Effector memory CD8-positive, alpha-beta T cell (primary cell): Measurements from ENCODE around the gene P2RX1.

Source experiments
- ATAC-seq: fragments of 150-1000 bp; cut with Tn5 transposase; replicated peaks from 2 replicates; pipeline ENCODE4 v1.10.0; 2021; ENCODE audit warnings: mild to moderate bottlenecking, moderate library complexity
- DNase-seq, 3 experiments: peaks; one replicate each; pipeline ENCODE4 v3.0.0; 2021
- H3K27ac Mint-ChIP-seq, 2 donors: one replicate each; pipeline ENCODE4 v1.8.0; 2022; ENCODE audit warnings: mild to moderate bottlenecking in 2 of 2, mixed read lengths in 2 of 2, moderate library complexity in 2 of 2
- H3K27me3 Mint-ChIP-seq, 2 donors: one replicate each; pipeline ENCODE4 v1.8.0; 2022; ENCODE audit warnings: mixed read lengths in 2 of 2
- H3K36me3 Mint-ChIP-seq: one replicate; pipeline ENCODE4 v1.8.0; 2022; ENCODE audit warnings: mild to moderate bottlenecking, moderate library complexity, mixed read lengths; ENCODE audit not compliant: insufficient read depth
- H3K4me1 Mint-ChIP-seq, 2 donors: one replicate each; pipeline ENCODE4 v1.8.0; 2022; ENCODE audit warnings: low read depth in 2 of 2, mixed read lengths in 2 of 2
- H3K4me3 Mint-ChIP-seq, 2 donors: one replicate each; pipeline ENCODE4 v1.8.0; 2022; ENCODE audit warnings: mild to moderate bottlenecking in 2 of 2, mixed read lengths in 2 of 2, moderate library complexity in 2 of 2
- H3K9me3 Mint-ChIP-seq, 2 donors: one replicate each; pipeline ENCODE4 v1.8.0; 2022; ENCODE audit warnings: mixed read lengths in 2 of 2

Gene P2RX1

GRCh38 chr17:3926860-3927627 lies 10.8 kb upstream of the P2RX1 start:
- Mint-ChIP-seq H3K36me3 (peaks cover 45% of the 10 kb centered on the region), H3K27me3 (no peaks in the 10 kb centered on the region), H3K27ac (peak overlapping the region; percentile 44 to 88)

GRCh38 chr17:3925684-3926485 lies 9.6 kb upstream of the P2RX1 start:
- Mint-ChIP-seq H3K27ac (peak overlapping the region; percentile 1 to 36), H3K4me3 (no peak overlapping the region), H3K9me3 (no peaks in the 10 kb centered on the region), H3K4me1 (peaks cover 6 to 14% of the 10 kb centered on the region in 2 donors), H3K36me3 (peaks cover 41% of the 10 kb centered on the region), H3K27me3 (no peaks in the 10 kb centered on the region)
- ATAC-seq (no peak), DNase-seq (no peak)

More at GRCh38 chr17:3926860-3927627, 10.8 kb upstream of the P2RX1 start:
- ATAC-seq (no peak), DNase-seq (no peak)
- peaks cover 6 to 14% of the 10 kb centered on the region in 2 donors for H3K4me1 Mint-ChIP-seq
- no peak overlapping the region for H3K4me3 Mint-ChIP-seq
- H3K9me3 Mint-ChIP-seq = no peaks in the 10 kb centered on the region

- Mint-ChIP-seq H3K9me3 (no peaks in the 10 kb centered on the region), H3K4me3 (no peak overlapping the region), H3K4me1 (peaks cover 6 to 14% of the 10 kb centered on the region in 2 donors), H3K27ac (peak overlapping the region; percentile 1 to 84), H3K27me3 (no peaks in the 10 kb centered on the region), H3K36me3 (peaks cover 34% of the 10 kb centered on the region)
- DNase-seq (no peak), ATAC-seq (no peak)
These were observed 8.5 kb upstream of the P2RX1 start for GRCh38 chr17:3924512-3925350.

GRCh38 chr17:3923466-3924190 lies 7.4 kb upstream of the P2RX1 start:
- H3K4me1 Mint-ChIP-seq = peaks cover 6 to 14% of the 10 kb centered on the region in 2 donors
- ATAC-seq (no peak), DNase-seq (no peak)
- H3K36me3 Mint-ChIP-seq = peaks cover 27% of the 10 kb centered on the region
- H3K27me3 Mint-ChIP-seq = no peaks in the 10 kb centered on the region
- H3K9me3 Mint-ChIP-seq = no peaks in the 10 kb centered on the region
- H3K4me3 Mint-ChIP-seq = no peak overlapping the region
- H3K27ac Mint-ChIP-seq = peak overlapping the region in 1 of 2 donors; percentile 84

- Mint-ChIP-seq H3K27me3 (no peaks in the 10 kb centered on the region), H3K36me3 (peaks cover 27% of the 10 kb centered on the region), H3K27ac (peak overlapping the region; percentile 20 to 84), H3K9me3 (no peaks in the 10 kb centered on the region), H3K4me1 (peaks cover 6 to 13% of the 10 kb centered on the region in 2 donors), H3K4me3 (no peak overlapping the region)
- DNase-seq (no peak), ATAC-seq (no peak)
These were observed 6.5 kb upstream of the P2RX1 start for GRCh38 chr17:3922765-3923164.

- H3K27ac Mint-ChIP-seq = peak overlapping the region in 1 of 2 donors; percentile 84
- DNase-seq (no peak), ATAC-seq (no peak)
- H3K27me3 Mint-ChIP-seq = no peaks in the 10 kb centered on the region
- H3K9me3 Mint-ChIP-seq = no peaks in the 10 kb centered on the region
- H3K4me3 Mint-ChIP-seq = no peak overlapping the region
- peaks cover 24% of the 10 kb centered on the region for H3K36me3 Mint-ChIP-seq
- H3K4me1 Mint-ChIP-seq = peaks cover 7 to 17% of the 10 kb centered on the region in 2 donors
These were observed 5.4 kb upstream of the P2RX1 start for GRCh38 chr17:3921502-3922319.

GRCh38 chr17:3921006-3921405 lies 4.7 kb upstream of the P2RX1 start:
- H3K4me1 Mint-ChIP-seq = peaks cover 9 to 22% of the 10 kb centered on the region in 2 donors
- peaks cover 23% of the 10 kb centered on the region for H3K36me3 Mint-ChIP-seq
- H3K27ac Mint-ChIP-seq = peak overlapping the region in 1 of 2 donors; percentile 80
- DNase-seq (no peak), ATAC-seq (no peak)
- no peaks in the 10 kb centered on the region for H3K9me3 Mint-ChIP-seq
- H3K27me3 Mint-ChIP-seq = no peaks in the 10 kb centered on the region
- H3K4me3 Mint-ChIP-seq = no peak overlapping the region

GRCh38 chr17:3919123-3919624 lies 2.9 kb upstream of the P2RX1 start:
- Mint-ChIP-seq H3K4me3 (no peak overlapping the region), H3K36me3 (peaks cover 17% of the 10 kb centered on the region), H3K4me1 (peaks cover 18 to 25% of the 10 kb centered on the region in 2 donors), H3K9me3 (no peaks in the 10 kb centered on the region), H3K27me3 (no peaks in the 10 kb centered on the region), H3K27ac (peak overlapping the region; percentile 60 to 63)
- DNase-seq = no peak
- ATAC-seq = no peak

GRCh38 chr17:3918372-3919122 lies 2.3 kb upstream of the P2RX1 start:
- Mint-ChIP-seq H3K4me1 (peaks cover 25 to 31% of the 10 kb centered on the region in 2 donors), H3K27me3 (no peaks in the 10 kb centered on the region), H3K4me3 (peak overlapping the region in 1 of 2 donors; percentile 27), H3K9me3 (no peaks in the 10 kb centered on the region), H3K27ac (peak overlapping the region; percentile 63 to 84), H3K36me3 (peaks cover 15% of the 10 kb centered on the region)
- no peak for DNase-seq
- ATAC-seq = no peak

- peak overlapping the region; percentile 72 to 78 for H3K4me3 Mint-ChIP-seq
- peaks cover 25 to 26% of the 10 kb centered on the region in 2 donors for H3K4me1 Mint-ChIP-seq
- H3K9me3 Mint-ChIP-seq = no peaks in the 10 kb centered on the region
- ATAC-seq (no peak), DNase-seq (no peak)
- H3K27ac Mint-ChIP-seq = peak overlapping the region; percentile 86 to 88
- peaks cover 10% of the 10 kb centered on the region for H3K36me3 Mint-ChIP-seq
- no peaks in the 10 kb centered on the region for H3K27me3 Mint-ChIP-seq
These were observed 1.2 kb upstream of the P2RX1 start for GRCh38 chr17:3917391-3917931.

GRCh38 chr17:3916825-3917224 lies 560 bp upstream of the P2RX1 start:
- Mint-ChIP-seq H3K27me3 (no peaks in the 10 kb centered on the region), H3K27ac (peak overlapping the region; percentile 86 to 88), H3K4me1 (peaks cover 26 to 27% of the 10 kb centered on the region in 2 donors), H3K36me3 (peaks cover 10% of the 10 kb centered on the region), H3K9me3 (no peaks in the 10 kb centered on the region), H3K4me3 (peak overlapping the region; percentile 72 to 78)
- DNase-seq (no peak), ATAC-seq (no peak)
